Measurements from ENCODE around the gene TRMU. TPM values are rescaled to one million over a fixed set of nuclear protein-coding genes. Genes with fewer than 3 reads are reported as not detected.

The TRMU gene
- total and polyA plus RNA-seq, 2 experiments from 2014 or later = 48.3 to 70.4 TPM

- no peak overlapping the region for H2AFZ ChIP-seq
- H3K79me2 ChIP-seq (replicated peaks; ENCODE audit: insufficient read depth) = no peaks in the 10 kb centered on the region
- peaks cover 39% of the 10 kb centered on the region for H3K36me3 Mint-ChIP-seq (ENCODE audit: low read depth)
- H3F3A ChIP-seq (replicated peaks; ENCODE audit: low read depth) = peaks cover 4% of the 10 kb centered on the region; the same call in 1 of the 2 replicates
- H3K9me2 ChIP-seq (ENCODE audit: insufficient read depth) = no peaks in the 10 kb centered on the region
- H3K4me2 ChIP-seq = no peak overlapping the region
- H4K20me1 ChIP-seq (replicated peaks; ENCODE audit: insufficient read depth) = peaks cover 9% of the 10 kb centered on the region
- H3K4me1 ChIP-seq (ENCODE audit: insufficient read depth) = no peaks in the 10 kb centered on the region
- no peak for ATAC-seq
- no peak overlapping the region for H3K4me3 ChIP-seq
- H3K27me3 Mint-ChIP-seq (ENCODE audit: insufficient read depth, low read depth, poor library complexity) = peaks cover 7% of the 10 kb centered on the region
- H3K4me3 Mint-ChIP-seq = no peak overlapping the region
- peaks cover 5% of the 10 kb centered on the region; the same call in 1 of the 2 replicates for H3K36me3 ChIP-seq (ENCODE audit: insufficient read depth)
- no peaks in the 10 kb centered on the region; the same call in 1 of the 3 replicates for H3K4me1 Mint-ChIP-seq
- no peak overlapping the region for H3K27ac Mint-ChIP-seq
- DNase-seq (ENCODE audit: low spot score) = no peak
- H3K9me3 Mint-ChIP-seq = peaks cover 2% of the 10 kb centered on the region; the same call in 1 of the 3 replicates
- no peak for TF ChIP-seq STAT1 (IDR thresholded peaks at IDR 0.05; ENCODE audit: unreplicated experiment)
- no peak overlapping the region for H3K27ac ChIP-seq (ENCODE audit: low read depth)
- H3K27me3 ChIP-seq (ENCODE audit: insufficient read depth) = no peaks in the 10 kb centered on the region
These were observed 22.4 kb downstream of the TRMU start for GRCh38 chr22:46357711-46358520.

- H3K9me2 ChIP-seq (ENCODE audit: insufficient read depth) = no peaks in the 10 kb centered on the region
These were observed 23.3 kb downstream of the TRMU start for GRCh38 chr22:46358766-46359165.

More at GRCh38 chr22:46358766-46359165, 23.3 kb downstream of the TRMU start:
- H3K9me3 Mint-ChIP-seq = peaks cover 2% of the 10 kb centered on the region; the same call in 1 of the 3 replicates
- Histone ChIP-seq H3K36me3 (ENCODE audit: insufficient read depth) (peaks cover 5% of the 10 kb centered on the region; the same call in 1 of the 2 replicates), H3K27me3 (ENCODE audit: insufficient read depth) (no peaks in the 10 kb centered on the region), H4K20me1 (replicated peaks; ENCODE audit: insufficient read depth) (peaks cover 9% of the 10 kb centered on the region), H3K4me2 (no peak overlapping the region), H3F3A (replicated peaks; ENCODE audit: low read depth) (peaks cover 4% of the 10 kb centered on the region; the same call in 1 of the 2 replicates), H3K4me3 (no peak overlapping the region), H3K27ac (ENCODE audit: low read depth) (no peak overlapping the region), H3K4me1 (ENCODE audit: insufficient read depth) (no peaks in the 10 kb centered on the region), H2AFZ (no peak overlapping the region), H3K79me2 (replicated peaks; ENCODE audit: insufficient read depth) (no peaks in the 10 kb centered on the region)
- peaks cover 35% of the 10 kb centered on the region for H3K36me3 Mint-ChIP-seq (ENCODE audit: low read depth)
- peaks cover 7% of the 10 kb centered on the region for H3K27me3 Mint-ChIP-seq (ENCODE audit: insufficient read depth, low read depth, poor library complexity)
- no peak overlapping the region for H3K4me3 Mint-ChIP-seq
- no peak overlapping the region for H3K27ac Mint-ChIP-seq
- DNase-seq (ENCODE audit: low spot score) (no peak), ATAC-seq (no peak)
- TF ChIP-seq ZNF331 (CRISPR knock-in tag; IDR thresholded peaks at IDR 0.05; ENCODE audit: low read depth) (no peak), JUNB (IDR thresholded peaks at IDR 0.05; ENCODE audit: unreplicated experiment) (no peak), CREB1 (CRISPR knock-in tag; IDR thresholded peaks at IDR 0.05; ENCODE audit: low read depth) (no peak), NANOG (IDR thresholded peaks at IDR 0.05; ENCODE audit: borderline replicate concordance) (no peak)
- TF ChIP-seq, protein P1, sequence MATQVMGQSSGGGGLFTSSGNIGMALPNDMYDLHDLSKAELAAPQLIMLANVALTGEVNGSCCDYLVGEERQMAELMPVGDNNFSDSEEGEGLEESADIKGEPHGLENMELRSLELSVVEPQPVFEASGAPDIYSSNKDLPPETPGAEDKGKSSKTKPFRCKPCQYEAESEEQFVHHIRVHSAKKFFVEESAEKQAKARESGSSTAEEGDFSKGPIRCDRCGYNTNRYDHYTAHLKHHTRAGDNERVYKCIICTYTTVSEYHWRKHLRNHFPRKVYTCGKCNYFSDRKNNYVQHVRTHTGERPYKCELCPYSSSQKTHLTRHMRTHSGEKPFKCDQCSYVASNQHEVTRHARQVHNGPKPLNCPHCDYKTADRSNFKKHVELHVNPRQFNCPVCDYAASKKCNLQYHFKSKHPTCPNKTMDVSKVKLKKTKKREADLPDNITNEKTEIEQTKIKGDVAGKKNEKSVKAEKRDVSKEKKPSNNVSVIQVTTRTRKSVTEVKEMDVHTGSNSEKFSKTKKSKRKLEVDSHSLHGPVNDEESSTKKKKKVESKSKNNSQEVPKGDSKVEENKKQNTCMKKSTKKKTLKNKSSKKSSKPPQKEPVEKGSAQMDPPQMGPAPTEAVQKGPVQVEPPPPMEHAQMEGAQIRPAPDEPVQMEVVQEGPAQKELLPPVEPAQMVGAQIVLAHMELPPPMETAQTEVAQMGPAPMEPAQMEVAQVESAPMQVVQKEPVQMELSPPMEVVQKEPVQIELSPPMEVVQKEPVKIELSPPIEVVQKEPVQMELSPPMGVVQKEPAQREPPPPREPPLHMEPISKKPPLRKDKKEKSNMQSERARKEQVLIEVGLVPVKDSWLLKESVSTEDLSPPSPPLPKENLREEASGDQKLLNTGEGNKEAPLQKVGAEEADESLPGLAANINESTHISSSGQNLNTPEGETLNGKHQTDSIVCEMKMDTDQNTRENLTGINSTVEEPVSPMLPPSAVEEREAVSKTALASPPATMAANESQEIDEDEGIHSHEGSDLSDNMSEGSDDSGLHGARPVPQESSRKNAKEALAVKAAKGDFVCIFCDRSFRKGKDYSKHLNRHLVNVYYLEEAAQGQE (IDR thresholded peaks at IDR 0.05; ENCODE audit: unreplicated experiment) = no peak
- TF ChIP-seq, protein P2, sequence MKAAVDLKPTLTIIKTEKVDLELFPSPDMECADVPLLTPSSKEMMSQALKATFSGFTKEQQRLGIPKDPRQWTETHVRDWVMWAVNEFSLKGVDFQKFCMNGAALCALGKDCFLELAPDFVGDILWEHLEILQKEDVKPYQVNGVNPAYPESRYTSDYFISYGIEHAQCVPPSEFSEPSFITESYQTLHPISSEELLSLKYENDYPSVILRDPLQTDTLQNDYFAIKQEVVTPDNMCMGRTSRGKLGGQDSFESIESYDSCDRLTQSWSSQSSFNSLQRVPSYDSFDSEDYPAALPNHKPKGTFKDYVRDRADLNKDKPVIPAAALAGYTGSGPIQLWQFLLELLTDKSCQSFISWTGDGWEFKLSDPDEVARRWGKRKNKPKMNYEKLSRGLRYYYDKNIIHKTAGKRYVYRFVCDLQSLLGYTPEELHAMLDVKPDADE (IDR thresholded peaks at IDR 0.05) = no peak
- no peaks in the 10 kb centered on the region; the same call in 1 of the 3 replicates for H3K4me1 Mint-ChIP-seq

Measured in GM23338 (cell line).